Adipocyte (in vitro differentiated cells): Measurements from ENCODE around the gene TMEM131L.

Experiments
- DNase-seq: peaks from one replicate; pipeline ENCODE4 v3.0.0-alpha.2; 2015; ENCODE audit warnings: low read depth
- H3K27me3 ChIP-seq: replicated peaks from 2 replicates; pipeline ENCODE4 v1.7.0; 2013; ENCODE audit warnings: mild to moderate bottlenecking, low read length, moderate library complexity; ENCODE audit not compliant: control insufficient read depth, insufficient read depth
- H3K36me3 ChIP-seq: 2 replicates; pipeline ENCODE4 v1.7.0; 2013; ENCODE audit warnings: low read length, mild to moderate bottlenecking, moderate library complexity; ENCODE audit not compliant: control insufficient read depth, insufficient read depth, severe bottlenecking
- H3K4me1 ChIP-seq: 2 replicates; pipeline ENCODE4 v1.7.0; 2013; ENCODE audit warnings: mild to moderate bottlenecking, low read length, moderate library complexity; ENCODE audit not compliant: control insufficient read depth, insufficient read depth
- H3K4me3 ChIP-seq: 2 replicates; pipeline ENCODE4 v1.7.0; 2013; ENCODE audit warnings: mild to moderate bottlenecking, low read length, moderate library complexity
- H3K9ac ChIP-seq: 2 replicates; pipeline ENCODE4 v1.7.0; 2013; ENCODE audit warnings: mild to moderate bottlenecking, low read length, moderate library complexity
- H3K9me3 ChIP-seq: 2 replicates; pipeline ENCODE4 v1.7.0; 2013; ENCODE audit warnings: mild to moderate bottlenecking, low read length, moderate library complexity; ENCODE audit not compliant: control insufficient read depth

The TMEM131L gene

DNA sequence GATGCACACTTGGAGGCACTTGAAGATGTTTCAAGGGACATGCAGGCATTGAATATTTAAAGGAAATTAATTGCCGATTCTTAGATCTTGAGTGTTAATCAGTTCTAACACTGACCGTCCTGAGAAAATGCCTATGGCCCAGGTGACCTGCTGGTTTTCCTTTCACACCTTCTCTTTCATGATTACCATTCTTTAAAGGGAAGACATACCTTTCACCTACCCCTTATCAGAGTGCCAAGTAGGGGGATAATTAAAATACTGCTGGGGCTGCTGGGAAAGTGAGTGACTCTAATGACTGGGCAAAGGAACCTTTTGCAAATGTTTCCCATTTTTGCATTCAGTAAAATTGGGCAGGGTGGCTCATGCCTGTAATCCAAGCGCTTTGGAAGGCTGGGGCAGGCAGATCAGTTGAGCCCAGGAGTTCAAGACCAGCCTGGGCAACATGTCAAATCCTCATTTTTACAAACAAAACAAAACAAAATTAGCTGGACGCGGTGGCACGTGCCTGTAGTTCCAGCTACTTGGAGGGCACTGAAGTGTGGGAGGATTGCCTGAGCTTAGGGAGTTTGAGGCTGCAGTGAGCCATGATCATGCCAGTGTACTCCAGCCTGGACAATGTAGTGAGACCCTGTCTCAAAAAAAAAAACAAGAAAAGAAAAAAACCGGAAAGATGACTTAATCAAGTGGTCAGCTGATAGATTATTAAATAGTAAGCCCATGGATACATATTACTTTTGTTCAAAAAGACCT, 44.3 kb downstream of the TMEM131L start:
- Histone ChIP-seq H3K4me1 (peaks cover 20% of the 10 kb centered on the region), H3K9me3 (no peaks in the 10 kb centered on the region), H3K9ac (no peak overlapping the region), H3K4me3 (no peak overlapping the region), H3K27me3 (no peaks in the 10 kb centered on the region), H3K36me3 (no peaks in the 10 kb centered on the region)
- DNase-seq = no peak

DNA sequence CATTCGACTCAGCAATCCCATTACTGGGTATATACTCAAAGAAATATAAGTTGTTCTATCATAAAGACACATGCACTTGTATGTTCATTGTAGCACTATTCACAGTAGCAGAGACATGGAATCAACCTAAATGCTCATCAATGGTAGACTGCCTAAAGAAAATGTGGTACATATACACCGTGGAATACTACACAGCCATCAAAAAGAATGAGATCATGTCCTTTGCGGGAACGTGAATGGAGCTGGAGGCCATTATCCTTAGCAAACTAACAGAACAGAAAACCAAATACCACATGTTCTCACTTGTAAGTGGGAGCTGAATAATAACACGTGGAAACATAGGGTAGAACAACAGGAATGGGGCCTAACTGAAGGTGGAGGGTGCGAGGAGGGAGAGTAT, 44.9 kb downstream of the TMEM131L start:
- no peak for DNase-seq
- H3K27me3 ChIP-seq = no peaks in the 10 kb centered on the region
- H3K9ac ChIP-seq = no peak overlapping the region
- no peaks in the 10 kb centered on the region for H3K36me3 ChIP-seq
- no peaks in the 10 kb centered on the region for H3K9me3 ChIP-seq
- H3K4me3 ChIP-seq = no peak overlapping the region
- peaks cover 20% of the 10 kb centered on the region for H3K4me1 ChIP-seq

DNA sequence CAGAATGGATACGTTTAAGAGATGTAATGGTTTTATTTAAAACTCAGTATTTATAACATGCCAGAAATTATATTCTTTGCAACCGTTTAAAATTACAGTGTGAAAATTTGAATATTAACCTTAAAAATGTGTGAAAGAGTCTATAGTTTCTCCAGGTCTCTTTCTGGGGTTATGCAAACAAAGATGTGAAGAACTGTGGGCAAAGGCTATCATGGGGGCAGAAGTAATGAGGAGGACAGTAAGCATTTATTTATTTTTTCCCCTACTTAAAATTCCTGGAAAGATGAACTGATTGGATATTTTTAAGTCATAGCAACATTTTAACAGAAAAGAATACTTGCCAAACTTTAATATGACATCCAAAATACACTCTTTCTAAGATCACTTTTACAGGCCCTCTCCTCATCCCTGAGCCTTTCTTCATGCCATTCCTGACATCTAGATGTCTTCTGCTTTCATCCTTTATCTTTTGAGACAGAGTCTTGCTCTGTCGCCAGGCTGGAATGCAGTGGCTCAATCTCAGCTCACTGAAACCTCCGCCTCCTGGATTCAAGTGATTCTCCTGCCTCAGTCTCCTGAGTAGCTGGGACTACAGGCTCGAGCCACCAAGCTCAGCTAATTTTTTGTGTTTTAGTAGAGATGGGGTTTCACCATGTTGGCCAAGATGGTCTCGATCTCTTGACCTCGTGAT, 46.1 kb downstream of the TMEM131L start:
- H3K27me3 ChIP-seq = no peaks in the 10 kb centered on the region
- no peak for DNase-seq
- H3K9ac ChIP-seq = no peak overlapping the region
- H3K36me3 ChIP-seq = no peaks in the 10 kb centered on the region
- no peaks in the 10 kb centered on the region for H3K9me3 ChIP-seq
- no peak overlapping the region for H3K4me3 ChIP-seq
- H3K4me1 ChIP-seq = peaks cover 20% of the 10 kb centered on the region

DNA sequence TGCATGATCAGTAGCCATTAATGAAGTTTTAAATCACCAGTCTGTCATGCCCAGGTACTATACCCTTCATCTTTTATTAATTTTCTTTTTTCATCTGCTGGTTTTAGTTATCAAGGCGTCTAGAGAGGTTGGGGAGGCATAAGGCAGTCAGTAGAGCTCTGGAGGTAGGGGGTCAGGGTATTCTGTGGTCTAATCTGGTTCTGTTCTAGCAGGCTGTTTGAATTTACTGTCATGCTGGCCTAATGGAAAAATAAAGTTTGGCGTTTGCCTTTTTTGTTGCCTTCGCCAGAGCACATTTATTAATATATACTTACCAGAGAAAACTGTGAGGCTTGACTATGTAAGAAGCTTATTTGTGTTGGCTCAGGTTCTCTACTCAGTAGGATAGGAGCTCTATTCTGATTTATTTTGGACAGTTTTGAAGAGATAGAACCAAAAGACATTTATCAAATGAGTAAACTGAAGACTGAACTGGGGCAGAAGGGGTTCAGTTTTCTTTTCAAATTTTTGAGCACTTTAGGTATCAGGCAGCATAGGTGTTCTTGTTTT, 46.9 kb downstream of the TMEM131L start:
- Histone ChIP-seq H3K4me1 (peaks cover 20% of the 10 kb centered on the region), H3K4me3 (no peak overlapping the region), H3K27me3 (no peaks in the 10 kb centered on the region), H3K36me3 (peaks cover 1% of the 10 kb centered on the region), H3K9ac (no peak overlapping the region), H3K9me3 (no peaks in the 10 kb centered on the region)
- DNase-seq = no peak

DNA sequence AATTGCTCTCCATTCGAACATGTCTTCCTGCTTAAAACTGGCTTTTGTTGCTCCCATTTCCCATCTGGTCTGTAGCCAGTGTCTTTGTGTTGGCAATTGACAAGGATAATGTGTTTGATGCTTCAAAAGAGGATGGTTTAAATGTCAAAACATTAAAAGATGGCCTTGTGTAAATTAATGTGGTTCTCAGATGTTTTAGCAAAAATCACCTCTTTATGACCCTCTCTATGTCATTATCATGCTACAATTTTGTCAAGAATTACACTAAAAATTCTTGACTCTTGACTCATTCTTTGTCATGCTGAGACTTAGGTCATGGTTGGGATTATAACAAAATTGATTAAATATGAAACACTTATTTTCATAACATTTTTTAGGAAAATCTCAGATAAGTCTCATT, 47.4 kb downstream of the TMEM131L start:
- peak; percentile 64 for DNase-seq
- H3K27me3 ChIP-seq = no peaks in the 10 kb centered on the region
- peaks cover 20% of the 10 kb centered on the region for H3K4me1 ChIP-seq
- no peaks in the 10 kb centered on the region for H3K9me3 ChIP-seq
- H3K4me3 ChIP-seq = peak overlapping the region; percentile 33
- H3K9ac ChIP-seq = no peak overlapping the region
- H3K36me3 ChIP-seq = peaks cover 4% of the 10 kb centered on the region

DNA sequence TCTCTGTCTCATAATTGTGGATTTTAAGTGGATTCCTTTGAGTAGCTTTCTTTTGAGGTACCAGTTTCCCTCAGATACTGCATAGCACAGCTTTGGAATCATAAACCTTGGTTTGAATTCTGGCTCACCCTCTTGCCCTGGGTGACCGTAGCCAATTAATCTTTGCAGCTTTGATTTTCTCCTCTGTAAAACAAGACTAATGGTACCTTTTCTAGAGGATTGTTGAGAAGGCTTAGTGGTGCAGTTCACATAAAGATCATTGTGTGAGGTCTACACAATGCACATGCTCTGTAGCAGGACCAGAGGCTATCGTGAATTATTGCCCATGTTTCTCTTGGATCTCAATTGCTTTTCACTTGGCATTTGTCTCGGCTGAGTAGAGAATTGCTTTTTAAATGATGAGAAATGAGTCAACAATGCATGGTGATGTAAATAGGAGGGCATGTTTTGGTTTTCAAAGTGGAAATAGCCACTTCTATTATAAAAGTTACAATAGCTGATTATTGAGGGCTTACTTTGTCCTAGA, 47.9 kb downstream of the TMEM131L start:
- peak; percentile 80 for DNase-seq
- H3K4me3 ChIP-seq = peak overlapping the region; percentile 33
- H3K9me3 ChIP-seq = no peaks in the 10 kb centered on the region
- no peaks in the 10 kb centered on the region for H3K27me3 ChIP-seq
- peaks cover 20% of the 10 kb centered on the region for H3K4me1 ChIP-seq
- H3K36me3 ChIP-seq = peaks cover 4% of the 10 kb centered on the region
- H3K9ac ChIP-seq = no peak overlapping the region

- H3K4me3 ChIP-seq = no peak overlapping the region
- H3K27me3 ChIP-seq = no peaks in the 10 kb centered on the region
- no peaks in the 10 kb centered on the region for H3K9me3 ChIP-seq
- no peak overlapping the region for H3K9ac ChIP-seq
- H3K4me1 ChIP-seq = peaks cover 20% of the 10 kb centered on the region
- no peak for DNase-seq
- peaks cover 4% of the 10 kb centered on the region for H3K36me3 ChIP-seq
These were observed 48.7 kb downstream of the TMEM131L start for GRCh38 chr4:153514688-153515426.

- Histone ChIP-seq H3K36me3 (peaks cover 4% of the 10 kb centered on the region), H3K27me3 (no peaks in the 10 kb centered on the region), H3K9me3 (no peaks in the 10 kb centered on the region), H3K4me3 (no peak overlapping the region), H3K4me1 (peaks cover 20% of the 10 kb centered on the region), H3K9ac (no peak overlapping the region)
- no peak for DNase-seq
These were observed 51.0 kb downstream of the TMEM131L start for GRCh38 chr4:153517159-153517558.

- Histone ChIP-seq H3K4me3 (no peak overlapping the region), H3K4me1 (peaks cover 18% of the 10 kb centered on the region), H3K9ac (no peak overlapping the region), H3K9me3 (no peaks in the 10 kb centered on the region), H3K27me3 (no peaks in the 10 kb centered on the region), H3K36me3 (peaks cover 4% of the 10 kb centered on the region)
- no peak for DNase-seq
These were observed 51.8 kb downstream of the TMEM131L start for GRCh38 chr4:153518001-153518400.

- DNase-seq = peak; percentile 37
These were observed 52.7 kb downstream of the TMEM131L start for GRCh38 chr4:153518637-153519389.

More at GRCh38 chr4:153518637-153519389, 52.7 kb downstream of the TMEM131L start:
- Histone ChIP-seq H3K9ac (no peak overlapping the region), H3K27me3 (no peaks in the 10 kb centered on the region), H3K36me3 (peaks cover 4% of the 10 kb centered on the region), H3K4me3 (no peak overlapping the region), H3K4me1 (peaks cover 10% of the 10 kb centered on the region), H3K9me3 (no peaks in the 10 kb centered on the region)
